Breast epithelium (tissue), 4 donors: Measurements from ENCODE around the gene FMC1. TPM values are rescaled to one million over a fixed set of nuclear protein-coding genes. Genes with fewer than 3 reads are reported as not detected.

Experiments used
- DNase-seq, 2 donors: peaks; one replicate each; pipeline ENCODE4 v3.0.0-alpha.2; 2019; ENCODE audit warnings: low spot score in 2 of 2
- H3K27ac ChIP-seq, 2 donors: fragments of 200-600 bp; sonication (generic) in 1 of 2; one replicate each; pipeline ENCODE4 v1.5.1; 2016 to 2019; ENCODE audit warnings: mild to moderate bottlenecking in 1 of 2
- H3K27me3 ChIP-seq, 2 donors: fragments of 200-600 bp; sonication (generic) in 1 of 2; one replicate each; pipeline versions ENCODE4 v1.5.1 to v1.6.0; 2017 to 2019; ENCODE audit warnings: control low read depth in 1 of 2, mild to moderate bottlenecking in 1 of 2
- H3K36me3 ChIP-seq: fragments of 200-600 bp; one replicate; pipeline ENCODE4 v1.5.1; 2019
- H3K4me1 ChIP-seq, 2 donors: fragments of 200-600 bp; sonication (generic); one replicate each; pipeline ENCODE4 v1.5.1; 2016 to 2019; ENCODE audit warnings: control low read depth in 1 of 2
- H3K4me3 ChIP-seq, 3 donors: fragments of 200-600 bp; sonication (generic); 1 replicate in 2 of 3; 2 replicates in 1 of 3; pipeline ENCODE4 v1.5.1; 2016 to 2019; ENCODE audit warnings: mild to moderate bottlenecking in 3 of 3, moderate library complexity in 2 of 3
- H3K9me3 ChIP-seq, 2 donors: fragments of 200-600 bp; sonication (generic) in 1 of 2; one replicate each; pipeline ENCODE4 v1.5.1; 2016 to 2019; ENCODE audit warnings: control low read depth in 1 of 2
- CTCF ChIP-seq, 3 donors: fragments of 450-650 bp; IDR thresholded peaks; one replicate each; pipeline ENCODE4 v1.5.1; 2016 to 2017; ENCODE audit warnings: antibody characterized with exemption in 3 of 3, mild to moderate bottlenecking in 3 of 3, moderate library complexity in 3 of 3
- POLR2A ChIP-seq: fragments of 450-650 bp; IDR thresholded peaks from one replicate; pipeline ENCODE4 v1.6.1; 2016; ENCODE audit warnings: antibody characterized with exemption, mild to moderate bottlenecking, moderate library complexity
- POLR2AphosphoS5 ChIP-seq, 3 donors: sonication (generic); formaldehyde crosslinking; IDR thresholded peaks; one replicate each; pipeline ENCODE4 v1.6.1; 2017; ENCODE audit warnings: antibody characterized with exemption in 3 of 3
- intact Hi-C: fragments of 100-400 bp; cut with DNase I; formaldehyde crosslinking; loops from one replicate; pipeline ENCODE4 v1.15.1; 2023; ENCODE audit warnings: low total_unique reads
- total RNA-seq, 3 donors: library from RNA; depleted of rRNA; stranded (reverse); fragments of >200 nt; gene quantifications; one replicate each; pipeline ENCODE4 v1.1.0, GENCODE V29; 2016

FMC1 gene
- total RNA-seq, 3 donors from 2014 or later, result 12.5 to 13.9 (median 13.5) TPM

- TF ChIP-seq POLR2AphosphoS5 (IDR thresholded peaks at IDR 0.05) (no peak), CTCF (IDR thresholded peaks at IDR 0.05) (no peak), POLR2A (no peak)
- Histone ChIP-seq H3K9me3 (no peaks in the 10 kb centered on the region), H3K27ac (no peak overlapping the region), H3K4me3 (no peak overlapping the region), H3K27me3 (no peaks in the 10 kb centered on the region), H3K4me1 (no peaks in the 10 kb centered on the region), H3K36me3 (no peaks in the 10 kb centered on the region)
- no peak for DNase-seq
- intact Hi-C loops, result no loop called here
Measured at GRCh38 chr7:139374246-139374645, 33.1 kb downstream of the FMC1 start.

- no peaks in the 10 kb centered on the region for H3K27me3 ChIP-seq
- no peak overlapping the region for H3K4me3 ChIP-seq
- no peak for DNase-seq
- TF ChIP-seq CTCF (IDR thresholded peaks at IDR 0.05) (no peak), POLR2AphosphoS5 (IDR thresholded peaks at IDR 0.05) (no peak), POLR2A (no peak)
- no peaks in the 10 kb centered on the region for H3K4me1 ChIP-seq
- intact Hi-C loops, result no loop called here
- H3K27ac ChIP-seq, result no peak overlapping the region
- H3K36me3 ChIP-seq, result no peaks in the 10 kb centered on the region
- no peaks in the 10 kb centered on the region for H3K9me3 ChIP-seq
Measured at GRCh38 chr7:139382439-139382838, 41.3 kb downstream of the FMC1 start.

- Histone ChIP-seq H3K36me3 (no peaks in the 10 kb centered on the region), H3K4me3 (no peak overlapping the region), H3K9me3 (no peaks in the 10 kb centered on the region), H3K27me3 (no peaks in the 10 kb centered on the region), H3K27ac (no peak overlapping the region), H3K4me1 (no peaks in the 10 kb centered on the region)
- no peak for DNase-seq
- intact Hi-C loops, result no loop called here
- TF ChIP-seq POLR2A, result no peak
- TF ChIP-seq CTCF (IDR thresholded peaks at IDR 0.05), result no peak
- no peak for TF ChIP-seq POLR2AphosphoS5 (IDR thresholded peaks at IDR 0.05)
Measured at GRCh38 chr7:139384611-139385010, 43.5 kb downstream of the FMC1 start.

- Histone ChIP-seq H3K9me3 (no peaks in the 10 kb centered on the region), H3K36me3 (no peaks in the 10 kb centered on the region), H3K4me3 (no peak overlapping the region), H3K27me3 (no peaks in the 10 kb centered on the region), H3K4me1 (no peaks in the 10 kb centered on the region), H3K27ac (no peak overlapping the region)
- intact Hi-C loops, result no loop called here
- no peak for DNase-seq
- TF ChIP-seq POLR2AphosphoS5 (IDR thresholded peaks at IDR 0.05), result no peak
- TF ChIP-seq CTCF (IDR thresholded peaks at IDR 0.05), result no peak
- TF ChIP-seq POLR2A, result no peak
Measured at GRCh38 chr7:139387594-139387993, 46.5 kb downstream of the FMC1 start.

- Histone ChIP-seq H3K27ac (no peak overlapping the region), H3K4me3 (no peak overlapping the region), H3K36me3 (no peaks in the 10 kb centered on the region), H3K9me3 (no peaks in the 10 kb centered on the region), H3K27me3 (no peaks in the 10 kb centered on the region), H3K4me1 (no peaks in the 10 kb centered on the region)
- TF ChIP-seq CTCF (IDR thresholded peaks at IDR 0.05), result no peak
- TF ChIP-seq POLR2AphosphoS5 (IDR thresholded peaks at IDR 0.05), result no peak
- no peak for TF ChIP-seq POLR2A
- no peak for DNase-seq
- intact Hi-C loops, result no loop called here
Measured at GRCh38 chr7:139389091-139389490, 48.0 kb downstream of the FMC1 start.
